ENCODE data around the gene UPP2.

The UPP2 gene

GRCh38 chr2:158101384-158101926 is at the start of gene UPP2:
Gene UPP2, plus strand, starts transcription at chr2:158101876. Its CDS starts 188 bp downstream, at chr2:158102064.
- no peak for FAIRE-seq

GRCh38 chr2:158052761-158053160 is 48.9 kb upstream of the UPP2 start:
- no peak for FAIRE-seq

- FAIRE-seq = no peak
These were observed 44.8 kb upstream of the UPP2 start for GRCh38 chr2:158056875-158057274.

GRCh38 chr2:158060160-158060834 is 41.4 kb upstream of the UPP2 start:
- FAIRE-seq = no peak

GRCh38 chr2:158060835-158061435 is 40.7 kb upstream of the UPP2 start:
- no peak for FAIRE-seq

GRCh38 chr2:158061763-158062162 is 39.9 kb upstream of the UPP2 start:
- FAIRE-seq = no peak

- FAIRE-seq = no peak
These were observed 35.5 kb upstream of the UPP2 start for GRCh38 chr2:158066046-158066713.

- FAIRE-seq = no peak
These were observed 30.7 kb upstream of the UPP2 start for GRCh38 chr2:158071018-158071417.

GRCh38 chr2:158072361-158072760 is 29.3 kb upstream of the UPP2 start:
- no peak for FAIRE-seq

- no peak for FAIRE-seq
These were observed 22.0 kb upstream of the UPP2 start for GRCh38 chr2:158079672-158080071.

- FAIRE-seq = no peak
These were observed 13.6 kb upstream of the UPP2 start for GRCh38 chr2:158088093-158088492.

GRCh38 chr2:158089322-158089721 is 12.4 kb upstream of the UPP2 start:
- FAIRE-seq = no peak

GRCh38 chr2:158091647-158092046 is 10.0 kb upstream of the UPP2 start:
- no peak for FAIRE-seq

- FAIRE-seq = no peak
These were observed 7.1 kb upstream of the UPP2 start for GRCh38 chr2:158094487-158095092.

- no peak for FAIRE-seq
These were observed 6.4 kb upstream of the UPP2 start for GRCh38 chr2:158095269-158095668.

- FAIRE-seq = no peak
These were observed 5.8 kb upstream of the UPP2 start for GRCh38 chr2:158095912-158096311.

- FAIRE-seq = no peak
These were observed 4.2 kb upstream of the UPP2 start for GRCh38 chr2:158097481-158097880.

- no peak for FAIRE-seq
These were observed 3.5 kb upstream of the UPP2 start for GRCh38 chr2:158098178-158098577.

GRCh38 chr2:158099716-158100115 is 2.0 kb upstream of the UPP2 start:
- FAIRE-seq = no peak

- FAIRE-seq = no peak
These were observed 1.3 kb upstream of the UPP2 start for GRCh38 chr2:158100411-158100810.

GRCh38 chr2:158102446-158102845 is 770 bp downstream of the UPP2 start:
- FAIRE-seq = no peak

- FAIRE-seq = no peak
These were observed 1.8 kb downstream of the UPP2 start for GRCh38 chr2:158103411-158104012.

- no peak for FAIRE-seq
These were observed 3.2 kb downstream of the UPP2 start for GRCh38 chr2:158104903-158105302.

All from A204.1 (cell line).